SK-N-MC (cell line): ENCODE results near the gene SMIM24.
"Not testable (repeated sequence)": the region's sequence is repeated elsewhere in the genome, so short reads cannot be mapped to it uniquely, and the experiment has no call there.

Experiments
- DNase-seq: peaks from one replicate; pipeline ENCODE4 v3.0.0-alpha.2; 2011; ENCODE audit warnings: low read depth, low spot score
- H3K27ac ChIP-seq: fragments of 200-600 bp; sonication (generic); 2 replicates; pipeline ENCODE4 v1.5.1; 2016; ENCODE audit warnings: mixed run types
- H3K36me3 ChIP-seq: fragments of 200-600 bp; sonication (generic); 2 replicates; pipeline ENCODE4 v1.6.1; 2017; ENCODE audit warnings: antibody characterized with exemption, low read length, mixed read lengths; ENCODE audit not compliant: insufficient read depth
- H3K4me3 ChIP-seq: fragments of 200-600 bp; sonication (generic); 2 replicates; pipeline ENCODE4 v1.5.1; 2016
- H3K9ac ChIP-seq: fragments of 200-600 bp; sonication (generic); 2 replicates; pipeline ENCODE4 v1.8.0; 2017; ENCODE audit warnings: mixed run types, mixed read lengths; ENCODE audit not compliant: insufficient read length
- H3K9me3 ChIP-seq: fragments of 200-600 bp; sonication (generic); 2 replicates; pipeline ENCODE4 v1.6.1; 2017; ENCODE audit warnings: low read depth, mild to moderate bottlenecking, antibody characterized with exemption, low read length, moderate library complexity, mixed read lengths
- EZH2 ChIP-seq: fragments of 200-600 bp; sonication (generic); IDR thresholded peaks from one replicate; pipeline ENCODE4 v1.6.1; 2017; ENCODE audit warnings: antibody characterized with exemption
- FOXP2 ChIP-seq: optimal IDR thresholded peaks from 2 replicates; pipeline ENCODE3; 2011; ENCODE audit warnings: mild to moderate bottlenecking, moderate library complexity; ENCODE audit not compliant: insufficient read depth; ENCODE audit errors: extremely low read length, control extremely low read depth
- POLR2AphosphoS5 ChIP-seq: IDR thresholded peaks from 2 replicates; pipeline ENCODE4 v1.6.1; 2012; ENCODE audit warnings: mild to moderate bottlenecking, low read depth, low read length, borderline replicate concordance

SMIM24 gene

DNA sequence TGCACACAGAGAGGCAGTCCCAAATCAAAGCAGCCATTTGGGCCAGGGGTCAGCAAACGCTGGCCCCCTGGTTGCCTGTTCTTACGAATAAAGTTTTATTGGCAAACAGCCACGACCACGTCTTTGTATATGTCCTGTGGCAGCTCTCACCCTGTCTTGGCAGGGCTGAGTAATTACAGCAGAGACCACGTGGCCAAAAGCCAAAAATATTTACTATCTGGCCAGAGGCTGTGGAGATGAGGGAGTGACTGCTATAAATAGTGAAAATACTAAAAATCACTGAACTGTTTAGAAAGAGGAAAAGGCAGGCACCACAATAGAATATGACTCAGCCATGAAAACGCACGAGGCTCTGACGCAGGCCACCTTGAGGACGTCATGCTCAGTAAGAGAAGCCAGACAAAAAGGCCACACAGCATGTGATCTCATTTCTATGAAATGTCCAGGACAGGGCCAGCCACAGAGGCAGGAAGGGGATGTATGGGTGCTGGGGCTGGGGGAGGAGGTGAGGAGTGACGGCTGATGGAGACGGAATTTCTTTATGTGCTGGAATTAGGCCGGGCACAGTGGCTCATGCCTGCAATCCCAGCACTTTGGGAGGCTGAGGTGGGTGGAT lies 29.4 kb downstream of the SMIM24 start:
- no peaks in the 10 kb centered on the region for H3K9me3 ChIP-seq
- H3K36me3 ChIP-seq = peaks cover 60% of the 10 kb centered on the region
- DNase-seq = no peak
- no peak overlapping the region for H3K27ac ChIP-seq
- no peak overlapping the region for H3K9ac ChIP-seq
- TF ChIP-seq POLR2AphosphoS5 (no peak), FOXP2 (no peak), EZH2 (no peak)
- H3K4me3 ChIP-seq = no peak overlapping the region

DNA sequence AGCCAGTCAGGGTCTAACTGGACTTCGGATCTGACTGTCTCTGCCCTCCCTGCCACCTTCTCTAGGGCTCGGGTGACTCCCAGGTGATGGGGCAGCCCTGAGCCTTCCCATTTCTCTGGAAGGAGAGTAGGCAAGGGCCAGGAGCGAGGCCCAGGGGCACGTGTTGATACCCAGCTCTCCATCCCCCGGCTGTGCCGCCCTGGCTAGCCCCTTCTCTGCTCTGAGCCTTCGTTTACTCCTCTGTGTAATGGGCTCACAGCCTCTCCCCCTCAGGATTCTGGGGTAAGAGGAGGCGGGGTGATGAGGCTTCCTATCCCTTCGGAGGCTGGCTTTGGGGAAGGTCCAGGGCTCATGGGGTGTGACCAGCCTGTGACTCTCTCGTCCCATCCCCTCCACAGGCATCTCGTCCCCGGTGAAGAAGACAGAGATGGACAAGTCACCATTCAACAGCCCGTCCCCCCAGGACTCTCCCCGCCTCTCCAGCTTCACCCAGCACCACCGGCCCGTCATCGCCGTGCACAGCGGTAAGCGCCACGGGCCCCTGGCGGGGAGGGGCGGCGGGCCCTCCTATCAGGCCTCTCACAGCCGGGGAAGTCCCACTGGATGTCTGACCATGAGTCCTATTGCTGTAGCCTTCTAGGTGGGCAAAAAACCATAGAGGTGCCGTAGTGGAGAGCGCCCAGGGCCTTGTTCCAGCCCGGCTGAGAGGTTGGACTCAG lies 31.6 kb downstream of the SMIM24 start:
- DNase-seq = no peak
- Histone ChIP-seq H3K27ac (no peak overlapping the region), H3K4me3 (no peak overlapping the region), H3K36me3 (peaks cover 59% of the 10 kb centered on the region), H3K9me3 (no peaks in the 10 kb centered on the region), H3K9ac (no peak overlapping the region)
- TF ChIP-seq EZH2 (no peak), POLR2AphosphoS5 (no peak), FOXP2 (no peak)

DNA sequence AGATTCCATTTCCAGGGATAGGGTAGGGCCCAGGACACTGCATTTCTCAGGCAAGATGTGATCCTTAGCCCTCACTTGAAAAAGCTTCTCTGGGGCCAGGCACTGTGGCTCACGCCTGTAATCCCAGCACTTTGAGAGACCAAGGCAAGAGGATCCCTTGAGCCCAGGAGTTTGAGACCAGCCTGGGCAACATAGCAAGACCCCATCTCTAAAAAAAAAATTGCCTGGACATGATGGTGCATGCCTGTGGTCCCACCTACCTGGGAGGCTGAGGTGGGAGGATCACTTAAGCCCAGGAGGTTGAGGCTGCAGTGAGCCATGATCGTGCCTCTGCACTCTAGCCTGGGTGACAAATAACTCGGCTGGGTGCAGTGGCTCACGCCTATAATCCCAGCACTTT lies 33.7 kb downstream of the SMIM24 start:
- not testable (repeated sequence) for H3K9ac ChIP-seq, DNase-seq, H3K27ac ChIP-seq, H3K4me3 ChIP-seq, H3K9me3 ChIP-seq
- H3K36me3 ChIP-seq = peaks cover 52% of the 10 kb centered on the region

DNA sequence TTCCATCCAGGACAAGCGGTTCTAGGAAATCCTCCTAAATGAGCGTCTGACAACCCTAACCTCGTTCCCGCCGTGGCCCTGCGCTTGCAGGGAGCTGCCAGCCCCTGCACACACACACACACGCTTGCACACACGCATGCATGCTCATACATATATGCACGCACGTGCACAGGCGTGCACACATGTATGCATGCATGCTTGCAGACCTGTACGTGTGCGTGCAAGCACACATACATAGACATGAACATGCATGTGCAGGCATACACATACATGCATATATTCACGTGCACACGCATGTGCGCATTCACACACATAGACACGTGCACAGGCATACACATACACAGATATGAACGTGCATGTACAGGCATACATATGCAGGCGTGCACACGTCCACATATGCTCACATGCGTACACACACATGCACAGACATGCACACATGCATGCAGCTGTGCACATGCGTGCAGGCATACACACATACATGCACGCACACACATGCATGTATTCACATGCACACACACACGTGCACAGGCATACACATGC lies 35.6 kb downstream of the SMIM24 start:
- Histone ChIP-seq H3K9ac (no peak overlapping the region), H3K27ac (no peak overlapping the region), H3K4me3 (no peak overlapping the region), H3K36me3 (peaks cover 44% of the 10 kb centered on the region; the same call in 1 of the 2 replicates), H3K9me3 (no peaks in the 10 kb centered on the region)
- no peak for TF ChIP-seq POLR2AphosphoS5
- TF ChIP-seq EZH2 = no peak
- no peak for TF ChIP-seq FOXP2
- DNase-seq = no peak

DNA sequence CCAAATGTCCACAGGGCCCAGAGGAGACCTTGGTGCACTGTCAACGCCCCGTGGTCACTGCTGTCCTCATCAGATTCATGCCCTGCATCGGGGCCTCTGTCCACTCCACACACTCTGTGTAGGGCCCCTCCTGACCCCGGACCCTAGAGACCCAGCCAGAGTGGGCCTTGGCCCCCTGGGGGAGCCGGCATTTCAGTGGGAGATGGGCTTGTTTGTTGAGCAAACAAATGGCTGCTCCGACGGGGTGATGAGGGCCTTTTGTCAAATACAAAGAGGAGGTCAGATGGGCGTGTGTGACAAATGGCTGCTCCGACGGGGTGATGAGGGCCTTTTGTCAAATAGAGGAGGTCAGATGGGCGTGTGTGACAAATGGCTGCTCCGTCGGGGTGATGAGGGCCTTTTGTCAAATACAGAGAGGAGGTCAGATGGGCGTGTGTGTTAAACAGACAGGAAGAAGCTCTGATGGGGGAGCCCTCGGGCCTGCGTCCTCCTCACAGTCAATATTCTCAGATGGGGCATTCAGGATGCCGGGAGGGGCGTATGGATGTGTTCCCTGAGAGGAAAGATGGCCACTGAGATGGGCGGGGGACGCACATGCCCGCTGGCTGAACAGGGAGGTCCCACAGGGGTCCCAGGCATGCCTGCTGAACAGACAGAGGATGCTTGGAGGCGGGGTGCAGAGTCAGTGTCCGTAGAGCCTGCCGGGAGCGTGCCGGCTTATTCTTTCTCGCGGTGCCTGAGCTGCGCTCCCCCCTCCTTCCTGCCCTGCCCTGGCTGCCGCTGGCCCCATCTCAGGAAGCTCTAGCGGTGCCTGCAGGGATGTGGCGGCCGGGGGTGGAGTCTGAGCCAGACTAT lies 36.3 kb downstream of the SMIM24 start:
- no peak overlapping the region for H3K9ac ChIP-seq

DNA sequence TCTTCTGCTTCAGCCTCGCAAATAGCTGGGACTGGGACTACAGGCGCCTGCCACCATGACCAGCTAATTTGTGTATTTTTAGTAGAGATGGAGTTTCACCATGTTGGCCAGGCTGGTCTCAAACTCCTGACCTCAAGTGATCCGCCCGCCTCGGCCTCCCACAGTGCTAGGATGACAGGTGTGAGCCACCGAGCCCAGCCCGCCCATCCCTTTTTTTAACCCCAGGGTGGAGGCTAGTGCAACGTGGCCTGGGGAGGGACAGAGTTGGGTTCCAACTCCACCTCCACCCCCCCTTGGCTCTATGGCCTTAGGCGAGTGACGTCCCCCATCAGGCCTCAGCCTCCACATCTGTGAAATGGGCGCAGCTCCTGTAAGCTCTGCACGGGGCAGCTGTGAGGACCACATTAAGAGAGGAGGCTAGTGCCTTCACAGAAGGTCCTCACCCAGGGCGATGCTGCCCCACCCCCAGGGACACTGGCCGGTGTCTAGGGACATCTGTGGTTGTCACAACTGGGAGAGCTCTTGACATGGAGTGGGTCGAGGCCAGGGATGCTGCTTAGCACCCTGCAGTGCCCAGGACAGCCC lies 37.7 kb downstream of the SMIM24 start:
- Histone ChIP-seq H3K9me3 (no peaks in the 10 kb centered on the region), H3K4me3 (no peak overlapping the region), H3K36me3 (peaks cover 45% of the 10 kb centered on the region), H3K9ac (no peak overlapping the region), H3K27ac (no peak overlapping the region)
- DNase-seq = no peak
- TF ChIP-seq POLR2AphosphoS5 (no peak), FOXP2 (no peak), EZH2 (no peak)

More for the DNA sequence above, 36.3 kb downstream of the SMIM24 start:
- no peak for DNase-seq
- TF ChIP-seq EZH2 = no peak
- TF ChIP-seq FOXP2 = no peak
- Histone ChIP-seq H3K36me3 (peaks cover 41% of the 10 kb centered on the region; the same call in 1 of the 2 replicates), H3K4me3 (no peak overlapping the region), H3K27ac (no peak overlapping the region), H3K9me3 (no peaks in the 10 kb centered on the region)

DNA sequence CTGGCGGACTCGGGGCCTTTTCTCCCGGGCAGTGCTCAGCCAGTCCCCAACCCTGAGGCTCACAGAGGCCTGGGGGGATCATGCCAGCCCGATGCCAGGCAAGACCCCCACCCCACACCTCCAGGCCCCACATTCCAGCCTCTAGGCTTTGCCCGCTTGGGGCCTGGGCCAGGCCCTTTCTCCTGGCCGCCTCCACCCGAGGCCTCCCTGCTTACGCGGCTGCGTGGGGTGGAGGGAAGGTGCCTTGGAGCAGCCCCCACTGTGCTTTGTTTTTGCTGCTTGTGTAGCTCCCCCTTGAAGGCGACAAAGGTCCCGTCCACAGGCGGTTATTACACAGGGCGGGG lies 38.4 kb downstream of the SMIM24 start:
- Histone ChIP-seq H3K9ac (no peak overlapping the region), H3K27ac (no peak overlapping the region), H3K4me3 (no peak overlapping the region), H3K9me3 (no peaks in the 10 kb centered on the region), H3K36me3 (peaks cover 49% of the 10 kb centered on the region)
- no peak for TF ChIP-seq FOXP2
- no peak for DNase-seq
